OCI-LY1 (cell line): ENCODE measurements around the gene SYNE4.

Experiments used
- H2AFZ ChIP-seq: fragments of 200-600 bp; sonication (generic), shearing (Covaris generic); 2 replicates; pipeline ENCODE4 v1.6.0; 2014; ENCODE audit warnings: antibody characterized with exemption, mild to moderate bottlenecking, low read length
- H3F3A ChIP-seq: fragments of 200-600 bp; sonication (generic), shearing (Covaris generic); 2 replicates; pipeline ENCODE4 v1.6.0; 2014; ENCODE audit warnings: mild to moderate bottlenecking, antibody characterized with exemption, low read length, moderate library complexity; ENCODE audit not compliant: insufficient read depth
- H3K27ac ChIP-seq: fragments of 200-600 bp; sonication (generic); 2 replicates; pipeline ENCODE4 v1.5.1; 2014; ENCODE audit warnings: low read length, mixed run types, mild to moderate bottlenecking, low read depth; ENCODE audit not compliant: poor library complexity, severe bottlenecking
- H3K27me3 ChIP-seq: fragments of 200-600 bp; sonication (generic); 2 replicates; pipeline ENCODE4 v1.6.0; 2014; ENCODE audit warnings: antibody characterized with exemption, mild to moderate bottlenecking, low read length, moderate library complexity; ENCODE audit not compliant: insufficient read depth
- H3K36me3 ChIP-seq: fragments of 200-600 bp; sonication (generic); 2 replicates; pipeline ENCODE4 v1.6.1; 2014; ENCODE audit warnings: mild to moderate bottlenecking, antibody characterized with exemption, low read length, moderate library complexity, mixed read lengths; ENCODE audit not compliant: insufficient read depth
- H3K4me1 ChIP-seq: fragments of 200-600 bp; sonication (generic); 2 replicates; pipeline ENCODE4 v1.5.1; 2014; ENCODE audit warnings: mild to moderate bottlenecking, low read length, moderate library complexity; ENCODE audit not compliant: insufficient read depth, severe bottlenecking
- H3K4me2 ChIP-seq: fragments of 200-600 bp; sonication (generic), shearing (Covaris generic); 2 replicates; pipeline ENCODE4 v1.6.1; 2014; ENCODE audit warnings: low read length
- H3K4me3 ChIP-seq: fragments of 200-600 bp; sonication (generic); 2 replicates; pipeline ENCODE4 v1.5.1; 2014; ENCODE audit warnings: low read length, low read depth, mild to moderate bottlenecking, mixed read lengths; ENCODE audit not compliant: poor library complexity, severe bottlenecking
- H3K79me2 ChIP-seq: fragments of 200-600 bp; shearing (Covaris generic); 2 replicates; pipeline ENCODE4 v1.6.1; 2016; ENCODE audit warnings: mixed run types, low read length, mixed read lengths; ENCODE audit not compliant: insufficient read depth
- H3K9ac ChIP-seq: fragments of 200-600 bp; sonication (generic), shearing (Covaris generic); 2 replicates; pipeline ENCODE4 v1.6.1; 2014; ENCODE audit warnings: mild to moderate bottlenecking, low read length, mixed read lengths
- H3K9me2 ChIP-seq: fragments of 200-600 bp; sonication (generic), shearing (Covaris generic); 2 replicates; pipeline ENCODE4 v1.6.1; 2014; ENCODE audit warnings: low read depth, mild to moderate bottlenecking, low read length, mixed read lengths
- H3K9me3 ChIP-seq: fragments of 200-600 bp; shearing (Covaris generic); 2 replicates; pipeline ENCODE4 v1.6.1; 2014; ENCODE audit warnings: low read length, mixed read lengths
- H4K20me1 ChIP-seq: fragments of 200-600 bp; sonication (generic), shearing (Covaris generic); 2 replicates; pipeline ENCODE4 v1.6.0; 2016; ENCODE audit warnings: mild to moderate bottlenecking, low read length; ENCODE audit not compliant: insufficient read depth
- EZH2 ChIP-seq: fragments of 200-600 bp; sonication (generic), shearing (Covaris generic); IDR thresholded peaks from 2 replicates; pipeline ENCODE4 v1.8.0; 2017; ENCODE audit warnings: borderline replicate concordance, mixed run types, mild to moderate bottlenecking, antibody characterized with exemption, low read length, moderate library complexity, mixed read lengths
- TF ChIP-seq, protein P1 (sequence below): fragments of 200-600 bp; sonication (generic), shearing (Covaris generic); IDR thresholded peaks from 2 replicates; pipeline ENCODE4 v1.5.1; 2017; ENCODE audit warnings: mild to moderate bottlenecking, antibody characterized with exemption, low read length, moderate library complexity, mixed read lengths

SYNE4 gene

DNA sequence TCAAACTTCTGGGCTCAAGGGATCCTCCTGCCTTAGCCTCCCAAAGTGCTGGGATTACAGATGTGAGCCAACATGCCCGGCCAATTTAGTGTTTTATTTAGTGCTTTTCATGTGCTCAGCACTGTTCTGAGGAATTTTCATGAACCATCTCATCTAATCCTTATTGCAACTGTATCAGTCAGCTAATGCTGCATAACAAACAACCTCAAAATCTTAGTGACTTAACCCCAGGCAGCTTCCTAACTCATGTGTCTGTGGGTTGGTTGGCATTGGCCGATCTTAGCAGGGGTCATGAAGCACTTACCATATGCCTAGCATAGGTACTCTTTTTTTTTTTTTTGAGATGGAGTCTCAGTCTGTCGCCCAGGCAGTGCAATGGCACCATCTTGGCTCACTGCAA is 19.8 kb downstream of the SYNE4 start:
- no peaks in the 10 kb centered on the region for H4K20me1 ChIP-seq
- no peaks in the 10 kb centered on the region for H3F3A ChIP-seq
- no peak overlapping the region for H3K4me2 ChIP-seq
- H3K9me3 ChIP-seq, result no peaks in the 10 kb centered on the region
- H3K27ac ChIP-seq, result no peak overlapping the region
- no peaks in the 10 kb centered on the region for H3K9me2 ChIP-seq
- H3K79me2 ChIP-seq, result no peaks in the 10 kb centered on the region
- TF ChIP-seq, protein P1, sequence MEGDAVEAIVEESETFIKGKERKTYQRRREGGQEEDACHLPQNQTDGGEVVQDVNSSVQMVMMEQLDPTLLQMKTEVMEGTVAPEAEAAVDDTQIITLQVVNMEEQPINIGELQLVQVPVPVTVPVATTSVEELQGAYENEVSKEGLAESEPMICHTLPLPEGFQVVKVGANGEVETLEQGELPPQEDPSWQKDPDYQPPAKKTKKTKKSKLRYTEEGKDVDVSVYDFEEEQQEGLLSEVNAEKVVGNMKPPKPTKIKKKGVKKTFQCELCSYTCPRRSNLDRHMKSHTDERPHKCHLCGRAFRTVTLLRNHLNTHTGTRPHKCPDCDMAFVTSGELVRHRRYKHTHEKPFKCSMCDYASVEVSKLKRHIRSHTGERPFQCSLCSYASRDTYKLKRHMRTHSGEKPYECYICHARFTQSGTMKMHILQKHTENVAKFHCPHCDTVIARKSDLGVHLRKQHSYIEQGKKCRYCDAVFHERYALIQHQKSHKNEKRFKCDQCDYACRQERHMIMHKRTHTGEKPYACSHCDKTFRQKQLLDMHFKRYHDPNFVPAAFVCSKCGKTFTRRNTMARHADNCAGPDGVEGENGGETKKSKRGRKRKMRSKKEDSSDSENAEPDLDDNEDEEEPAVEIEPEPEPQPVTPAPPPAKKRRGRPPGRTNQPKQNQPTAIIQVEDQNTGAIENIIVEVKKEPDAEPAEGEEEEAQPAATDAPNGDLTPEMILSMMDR, result no peak
- TF ChIP-seq EZH2, result no peak
- no peaks in the 10 kb centered on the region for H3K4me1 ChIP-seq
- no peaks in the 10 kb centered on the region for H3K36me3 ChIP-seq
- H3K27me3 ChIP-seq, result peaks cover 5% of the 10 kb centered on the region; the same call in 1 of the 2 replicates
- H3K4me3 ChIP-seq, result no peak overlapping the region
- no peak overlapping the region for H3K9ac ChIP-seq
- H2AFZ ChIP-seq, result no peak overlapping the region

DNA sequence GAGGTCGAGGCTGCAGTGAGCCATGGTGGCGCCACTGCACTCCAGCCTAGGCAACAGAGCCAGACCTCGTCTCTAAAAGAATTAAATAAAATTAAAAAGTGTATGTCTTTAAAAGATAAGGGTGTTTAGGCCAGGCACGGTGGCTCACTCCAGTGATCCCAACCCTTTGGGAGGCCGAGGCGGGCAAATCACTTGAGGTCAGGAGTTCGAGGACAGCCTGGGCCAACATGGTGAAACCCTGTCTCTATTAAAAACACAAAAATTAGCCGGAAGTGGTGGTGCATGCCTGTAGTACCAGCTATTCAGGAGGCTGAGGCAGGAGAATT is 21.1 kb downstream of the SYNE4 start:
- Histone ChIP-seq H3K4me3 (peak overlapping the region; percentile 59), H3K9me2 (no peaks in the 10 kb centered on the region), H2AFZ (no peak overlapping the region), H3K9me3 (no peaks in the 10 kb centered on the region), H3K36me3 (no peaks in the 10 kb centered on the region), H3K4me1 (no peaks in the 10 kb centered on the region), H3K9ac (no peak overlapping the region; the same call in 1 of the 2 replicates), H3F3A (no peaks in the 10 kb centered on the region), H3K4me2 (peak overlapping the region; percentile 83), H4K20me1 (no peaks in the 10 kb centered on the region), H3K79me2 (no peaks in the 10 kb centered on the region), H3K27ac (no peak overlapping the region), H3K27me3 (peaks cover 5% of the 10 kb centered on the region; the same call in 1 of the 2 replicates)
- TF ChIP-seq EZH2, result no peak
- TF ChIP-seq, protein P1, result 0 out of 2 replicates have a peak, but pooled peaks have one; percentile 4

DNA sequence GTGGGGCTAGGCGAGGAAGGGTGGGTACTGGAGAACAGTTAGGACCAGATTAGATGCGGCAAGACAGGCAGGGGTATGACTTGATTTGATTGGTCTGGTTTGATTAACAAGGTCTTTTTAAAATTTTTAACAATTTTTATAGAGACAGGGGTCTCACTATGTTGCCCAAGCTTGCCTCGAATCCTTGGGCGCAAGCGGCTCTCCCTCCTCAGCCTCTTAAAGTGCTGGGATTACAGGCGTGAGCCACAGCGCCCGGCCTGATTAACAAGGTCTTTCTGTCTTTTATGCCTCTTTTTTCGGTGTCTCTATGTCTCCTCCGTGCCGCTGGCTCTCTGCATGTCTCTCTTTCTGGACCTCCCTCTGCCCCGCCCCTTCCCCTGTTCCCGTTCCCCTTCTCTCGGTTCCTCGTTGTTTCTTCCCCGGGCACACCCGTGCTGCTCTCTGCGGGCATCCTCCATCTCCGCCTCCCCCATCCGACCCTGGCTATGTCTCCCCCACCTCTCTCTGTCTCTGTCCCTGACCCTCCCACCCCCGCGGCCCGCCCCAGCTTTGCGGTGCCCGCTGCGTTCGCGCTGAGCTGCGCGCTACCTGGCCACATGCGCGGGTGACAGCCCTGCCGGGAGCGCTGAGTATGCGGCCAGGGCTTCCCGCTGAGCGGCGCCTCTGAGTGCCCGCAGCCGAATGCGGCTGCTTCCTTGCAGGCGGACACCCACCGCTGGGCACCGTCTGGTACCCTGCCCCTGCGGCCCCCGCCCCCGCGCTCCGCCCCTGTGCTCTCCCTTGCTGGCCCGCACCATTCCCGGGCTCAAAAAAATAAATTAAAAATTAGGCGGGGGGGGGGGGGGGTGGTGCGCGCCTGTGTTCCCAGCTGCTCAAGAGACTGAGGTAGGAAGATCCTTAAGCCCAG is 21.7 kb downstream of the SYNE4 start:
- Histone ChIP-seq H3K79me2 (no peaks in the 10 kb centered on the region), H4K20me1 (no peaks in the 10 kb centered on the region), H3K4me3 (peak overlapping the region; percentile 59), H3F3A (no peaks in the 10 kb centered on the region), H3K36me3 (no peaks in the 10 kb centered on the region), H3K4me2 (peak overlapping the region; percentile 83), H3K9ac (peak overlapping the region; percentile 48; the same call in 1 of the 2 replicates), H3K27ac (no peak overlapping the region), H3K4me1 (no peaks in the 10 kb centered on the region), H2AFZ (no peak overlapping the region), H3K27me3 (peaks cover 5% of the 10 kb centered on the region; the same call in 1 of the 2 replicates), H3K9me3 (no peaks in the 10 kb centered on the region), H3K9me2 (no peaks in the 10 kb centered on the region)
- TF ChIP-seq, protein P1, result peak; percentile 26
- TF ChIP-seq EZH2, result no peak
